DOHH2 (cell line): ENCODE data around the gene IFNGR2.

Experiments
- H3F3A ChIP-seq: fragments of 200-600 bp; sonication (generic), shearing (Covaris generic); 2 replicates; pipeline ENCODE4 v1.6.0; 2016; ENCODE audit warnings: antibody characterized with exemption, mild to moderate bottlenecking; ENCODE audit not compliant: control insufficient read depth, insufficient read depth
- H3K27ac ChIP-seq: fragments of 200-600 bp; sonication (generic); 2 replicates; pipeline ENCODE4 v1.5.1; 2014; ENCODE audit warnings: low read depth, mild to moderate bottlenecking, low read length, moderate library complexity
- H3K27me3 ChIP-seq: fragments of 200-600 bp; sonication (generic); 2 replicates; pipeline ENCODE4 v1.6.1; 2014; ENCODE audit warnings: mild to moderate bottlenecking, low read length, mixed read lengths; ENCODE audit not compliant: control insufficient read depth
- H3K36me3 ChIP-seq: fragments of 200-600 bp; sonication (generic); 2 replicates; pipeline ENCODE4 v1.6.1; 2014; ENCODE audit warnings: mild to moderate bottlenecking, low read length, moderate library complexity, mixed read lengths; ENCODE audit not compliant: control insufficient read depth
- H3K4me1 ChIP-seq: fragments of 200-600 bp; sonication (generic); 2 replicates; pipeline ENCODE4 v1.6.1; 2014; ENCODE audit warnings: mild to moderate bottlenecking, low read length, mixed read lengths; ENCODE audit not compliant: control insufficient read depth
- H3K4me2 ChIP-seq: fragments of 200-600 bp; sonication (generic); 2 replicates; pipeline ENCODE4 v1.6.0; 2014; ENCODE audit warnings: mild to moderate bottlenecking, low read length, moderate library complexity
- H3K4me3 ChIP-seq: fragments of 200-600 bp; sonication (generic); 2 replicates; pipeline ENCODE4 v1.5.1; 2014; ENCODE audit warnings: mild to moderate bottlenecking, low read length, mixed read lengths
- H3K79me2 ChIP-seq: fragments of 200-600 bp; sonication (generic); 2 replicates; pipeline ENCODE4 v1.6.1; 2014; ENCODE audit warnings: mild to moderate bottlenecking, low read length, mixed read lengths; ENCODE audit not compliant: control insufficient read depth
- H3K9me2 ChIP-seq: fragments of 200-600 bp; sonication (generic); replicated peaks from 2 replicates; pipeline ENCODE4 v1.6.1; 2014; ENCODE audit warnings: mild to moderate bottlenecking, low read length, mixed read lengths; ENCODE audit not compliant: control insufficient read depth
- H3K9me3 ChIP-seq: fragments of 200-600 bp; sonication (generic); 2 replicates; pipeline ENCODE4 v1.6.1; 2014; ENCODE audit warnings: antibody characterized with exemption, low read length, mixed read lengths; ENCODE audit not compliant: control insufficient read depth, insufficient read depth
- H4K20me1 ChIP-seq: fragments of 200-600 bp; sonication (generic); 2 replicates; pipeline ENCODE4 v1.6.0; 2014; ENCODE audit warnings: low read depth, mild to moderate bottlenecking, antibody characterized with exemption, low read length, moderate library complexity; ENCODE audit not compliant: control insufficient read depth, insufficient read depth
- EZH2phosphoT487 ChIP-seq: fragments of 200-600 bp; sonication (generic); IDR thresholded peaks from 2 replicates; pipeline ENCODE4 v1.6.1; 2017; ENCODE audit warnings: borderline replicate concordance, mild to moderate bottlenecking, antibody characterized with exemption, low read length, moderate library complexity, mixed read lengths
- TF ChIP-seq, protein P1 (sequence below): fragments of 200-600 bp; sonication (generic); IDR thresholded peaks from one replicate; pipeline ENCODE4 v1.5.1; 2014; ENCODE audit warnings: antibody characterized with exemption, mild to moderate bottlenecking, low read depth, low read length; ENCODE audit not compliant: poor library complexity, severe bottlenecking

The IFNGR2 gene

DNA sequence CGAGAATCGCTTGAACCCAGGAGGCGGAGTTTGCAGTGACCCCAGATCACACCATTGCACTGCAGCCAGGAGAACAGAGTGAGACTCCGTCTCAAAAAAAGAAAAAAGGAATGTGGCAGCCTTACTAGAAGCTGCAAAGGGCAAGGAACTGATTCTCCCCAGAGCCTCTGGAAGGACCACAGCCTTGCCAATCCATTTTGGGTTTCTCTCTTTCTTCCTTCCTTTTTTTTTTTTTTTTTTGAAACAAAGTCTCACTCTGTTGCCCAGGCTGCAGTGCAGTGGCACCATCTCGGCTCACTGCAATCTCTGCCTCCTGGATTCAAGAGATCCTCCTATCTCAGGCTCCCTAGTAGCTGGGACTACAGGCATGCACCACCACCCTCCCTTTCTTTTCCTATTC, 9.9 kb upstream of the IFNGR2 start:
- Histone ChIP-seq H3F3A (peaks cover 10% of the 10 kb centered on the region), H3K79me2 (no peaks in the 10 kb centered on the region), H3K9me3 (no peaks in the 10 kb centered on the region), H3K4me1 (peaks cover 39% of the 10 kb centered on the region), H3K27me3 (no peaks in the 10 kb centered on the region), H4K20me1 (no peaks in the 10 kb centered on the region), H3K36me3 (no peaks in the 10 kb centered on the region), H3K27ac (no peak overlapping the region), H3K9me2 (no peaks in the 10 kb centered on the region), H3K4me2 (peak overlapping the region; percentile 51; the same call in 1 of the 2 replicates), H3K4me3 (no peak overlapping the region)
- TF ChIP-seq, protein P1, sequence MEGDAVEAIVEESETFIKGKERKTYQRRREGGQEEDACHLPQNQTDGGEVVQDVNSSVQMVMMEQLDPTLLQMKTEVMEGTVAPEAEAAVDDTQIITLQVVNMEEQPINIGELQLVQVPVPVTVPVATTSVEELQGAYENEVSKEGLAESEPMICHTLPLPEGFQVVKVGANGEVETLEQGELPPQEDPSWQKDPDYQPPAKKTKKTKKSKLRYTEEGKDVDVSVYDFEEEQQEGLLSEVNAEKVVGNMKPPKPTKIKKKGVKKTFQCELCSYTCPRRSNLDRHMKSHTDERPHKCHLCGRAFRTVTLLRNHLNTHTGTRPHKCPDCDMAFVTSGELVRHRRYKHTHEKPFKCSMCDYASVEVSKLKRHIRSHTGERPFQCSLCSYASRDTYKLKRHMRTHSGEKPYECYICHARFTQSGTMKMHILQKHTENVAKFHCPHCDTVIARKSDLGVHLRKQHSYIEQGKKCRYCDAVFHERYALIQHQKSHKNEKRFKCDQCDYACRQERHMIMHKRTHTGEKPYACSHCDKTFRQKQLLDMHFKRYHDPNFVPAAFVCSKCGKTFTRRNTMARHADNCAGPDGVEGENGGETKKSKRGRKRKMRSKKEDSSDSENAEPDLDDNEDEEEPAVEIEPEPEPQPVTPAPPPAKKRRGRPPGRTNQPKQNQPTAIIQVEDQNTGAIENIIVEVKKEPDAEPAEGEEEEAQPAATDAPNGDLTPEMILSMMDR, result no peak
- no peak for TF ChIP-seq EZH2phosphoT487

DNA sequence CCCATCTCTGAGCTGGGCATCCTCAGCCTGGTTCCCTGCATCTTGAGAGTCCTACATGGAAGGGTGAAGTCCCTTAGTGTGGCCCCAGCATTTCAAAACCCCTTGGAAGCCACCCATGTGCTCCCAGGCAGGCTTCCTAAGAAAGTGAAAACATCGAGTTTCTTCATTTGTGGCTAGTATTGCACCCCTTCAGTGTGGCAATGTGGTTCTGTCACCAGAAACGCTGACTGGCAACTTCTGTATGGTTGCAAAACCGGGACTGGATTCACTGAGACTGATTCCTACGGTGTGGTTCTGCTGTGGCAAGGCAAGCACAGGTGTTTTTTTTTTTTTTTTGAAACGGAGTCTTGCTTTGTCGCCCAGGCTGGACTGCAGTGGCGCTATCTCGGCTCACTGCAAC, 9.0 kb upstream of the IFNGR2 start:
- Histone ChIP-seq H3K4me2 (peak overlapping the region; percentile 51), H4K20me1 (no peaks in the 10 kb centered on the region), H3K36me3 (no peaks in the 10 kb centered on the region), H3F3A (peaks cover 10% of the 10 kb centered on the region), H3K27ac (peak overlapping the region; percentile 44), H3K79me2 (no peaks in the 10 kb centered on the region), H3K9me2 (no peaks in the 10 kb centered on the region), H3K9me3 (no peaks in the 10 kb centered on the region), H3K4me3 (peak overlapping the region; percentile 44), H3K27me3 (no peaks in the 10 kb centered on the region), H3K4me1 (peaks cover 44% of the 10 kb centered on the region)
- TF ChIP-seq, protein P1, result no peak
- TF ChIP-seq EZH2phosphoT487, result no peak

DNA sequence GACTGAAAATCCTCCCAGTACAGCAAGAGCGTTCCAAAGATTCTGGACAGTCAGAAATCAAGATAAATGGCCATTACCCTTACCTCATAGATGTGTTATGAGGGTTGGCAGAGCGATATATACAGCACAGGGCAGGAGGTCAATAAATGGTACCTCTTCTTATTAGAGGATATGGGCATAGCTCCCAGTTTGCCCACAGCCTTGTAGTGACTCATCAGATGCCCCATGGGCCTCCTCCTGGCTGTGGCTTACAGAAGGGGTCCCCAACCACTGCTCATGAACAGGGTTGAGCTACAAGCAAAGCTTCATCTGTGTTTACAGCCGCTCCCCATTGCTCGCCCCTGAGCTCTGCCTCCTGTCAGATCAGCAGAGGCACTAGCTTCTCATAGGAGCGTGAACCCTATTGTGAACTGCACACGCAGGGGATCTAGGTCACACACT, 7.3 kb upstream of the IFNGR2 start:
- no peak overlapping the region for H3K27ac ChIP-seq
- H3K4me2 ChIP-seq, result no peak overlapping the region
- no peak for TF ChIP-seq EZH2phosphoT487
- TF ChIP-seq, protein P1, result no peak

DNA sequence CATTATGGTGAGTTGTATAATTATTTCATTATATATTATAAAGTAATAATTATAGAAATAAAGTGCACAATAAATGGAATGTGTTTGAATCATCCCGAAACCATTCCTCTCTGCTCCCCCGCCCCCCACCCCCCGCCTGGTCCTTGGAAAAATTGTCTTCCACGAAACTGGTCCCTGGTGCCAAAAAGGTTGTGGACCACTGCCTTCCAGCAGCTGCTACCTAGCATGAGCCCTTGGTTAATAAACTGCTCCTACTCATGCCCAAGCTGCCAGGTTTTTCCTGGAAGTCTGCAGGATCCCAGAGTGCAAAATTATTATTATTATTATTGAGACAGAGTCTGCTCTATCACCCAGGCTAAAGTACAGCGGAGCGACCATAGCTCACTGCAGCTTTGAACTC, 6.8 kb upstream of the IFNGR2 start:
- peaks cover 12% of the 10 kb centered on the region for H3F3A ChIP-seq
- no peak overlapping the region for H3K27ac ChIP-seq
- H3K79me2 ChIP-seq, result no peaks in the 10 kb centered on the region
- no peaks in the 10 kb centered on the region for H4K20me1 ChIP-seq
- TF ChIP-seq, protein P1, result no peak
- TF ChIP-seq EZH2phosphoT487, result no peak
- no peak overlapping the region for H3K4me3 ChIP-seq
- H3K27me3 ChIP-seq, result no peaks in the 10 kb centered on the region
- H3K4me2 ChIP-seq, result no peak overlapping the region
- peaks cover 55% of the 10 kb centered on the region for H3K4me1 ChIP-seq
- no peaks in the 10 kb centered on the region for H3K36me3 ChIP-seq
- no peaks in the 10 kb centered on the region for H3K9me3 ChIP-seq
- H3K9me2 ChIP-seq, result no peaks in the 10 kb centered on the region

More for the DNA sequence above, 7.3 kb upstream of the IFNGR2 start:
- Histone ChIP-seq H3K9me2 (no peaks in the 10 kb centered on the region), H3K4me3 (no peak overlapping the region), H3K9me3 (no peaks in the 10 kb centered on the region), H3F3A (peaks cover 12% of the 10 kb centered on the region), H4K20me1 (no peaks in the 10 kb centered on the region), H3K36me3 (no peaks in the 10 kb centered on the region), H3K79me2 (no peaks in the 10 kb centered on the region), H3K4me1 (peaks cover 54% of the 10 kb centered on the region), H3K27me3 (no peaks in the 10 kb centered on the region)
